HG03575 (cell line): ENCODE data around the gene FAM120B.
A peak's percentile ranks its signal among the peaks of the same experiment; 100 is the strongest.
"Not testable (repeated sequence)": the region's sequence is repeated elsewhere in the genome, so short reads cannot be mapped to it uniquely, and the experiment has no call there.

ENCODE experiments used
- ATAC-seq: cut with Tn5 transposase; IDR thresholded peaks from one replicate; pipeline ENCODE4 v1.9.1; 2021; ENCODE audit not compliant: unreplicated experiment, insufficient number of reproducible peaks, low FRiP score; ENCODE audit errors: extremely low read depth

FAM120B gene

DNA sequence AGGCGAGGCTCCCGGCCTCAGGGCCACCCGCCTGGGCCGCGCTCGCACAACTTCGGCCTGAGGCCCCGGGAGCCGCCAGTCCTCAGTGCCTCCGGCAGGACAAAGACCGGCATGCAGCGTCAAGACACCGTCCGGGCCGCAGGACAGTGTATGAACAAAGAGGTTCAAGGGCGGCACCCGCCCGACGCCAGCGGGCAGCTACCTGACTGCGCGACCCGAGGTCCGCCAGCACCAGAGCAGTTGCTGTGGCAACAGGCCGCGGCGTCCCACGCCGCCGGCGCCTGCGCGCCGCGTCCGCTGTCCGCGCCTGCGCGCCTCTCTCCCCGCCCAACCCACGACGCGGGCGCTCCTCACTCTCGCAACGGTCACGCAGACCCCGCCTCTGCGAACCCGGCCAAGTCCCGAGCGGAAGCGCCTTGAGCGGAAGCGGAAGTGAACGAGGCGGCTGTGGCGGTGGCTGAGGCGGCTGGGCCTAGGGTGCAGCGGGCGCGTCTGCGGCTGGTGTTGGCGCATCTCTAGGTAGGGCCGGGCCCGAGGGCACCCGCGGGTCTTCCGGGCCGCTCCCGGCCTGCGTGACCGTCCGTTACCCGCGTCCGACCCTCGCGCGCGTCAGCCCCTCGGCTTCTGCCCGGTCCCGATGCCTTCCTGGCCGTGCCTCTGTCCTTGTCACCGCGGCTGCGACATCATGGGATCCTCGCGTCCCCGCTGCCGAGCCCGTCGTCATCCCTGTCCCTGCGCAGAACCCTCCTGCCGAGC is at the start of gene FAM120B:
Gene FAM120B, plus strand, starts transcription at position 435 of the 756 bp plus-strand sequence. CDS start 10,633 bp downstream, outside the sequence.
- peak; percentile 71 for ATAC-seq

DNA sequence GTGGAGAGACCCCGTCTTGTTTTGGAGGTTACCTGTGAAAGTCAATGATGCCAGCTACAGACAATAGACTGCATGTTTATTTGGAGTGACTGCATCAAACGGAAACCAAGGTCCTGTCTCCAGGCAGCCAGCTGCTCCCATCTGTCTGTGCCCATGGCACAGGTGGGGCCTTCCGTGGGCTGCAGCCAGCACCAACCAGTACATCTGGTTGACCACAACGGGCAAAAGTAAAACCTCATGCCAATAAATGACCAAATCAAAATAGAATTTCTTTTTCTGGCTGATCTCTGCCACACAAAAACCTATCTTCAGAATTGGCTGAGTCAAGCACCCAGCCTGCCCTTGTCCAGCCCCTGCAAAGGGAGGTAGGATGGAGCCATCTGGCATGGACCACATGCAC is 49.2 kb upstream of the FAM120B start:
- no peak for ATAC-seq

DNA sequence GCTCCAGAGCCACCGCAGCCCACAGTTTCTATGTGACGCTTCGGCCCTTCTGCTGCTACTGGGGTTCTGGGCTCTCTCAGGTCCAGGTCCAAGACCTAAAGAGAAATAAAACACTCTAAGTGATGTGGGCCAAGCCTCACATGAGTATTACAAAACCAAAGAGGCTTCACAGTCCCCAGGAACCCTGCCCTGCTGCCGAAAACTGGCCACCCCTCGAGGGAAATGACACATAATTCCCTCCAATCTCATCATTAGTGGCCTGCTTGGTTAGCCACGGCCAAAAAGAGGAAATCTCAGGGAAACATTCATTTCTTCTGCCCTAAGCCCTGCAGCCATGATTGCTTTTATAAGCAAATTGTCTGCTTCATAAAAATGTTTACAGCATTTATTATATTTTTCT is 48.2 kb upstream of the FAM120B start:
- no peak for ATAC-seq

GRCh38 chr6:170259278-170259677 is 47.3 kb upstream of the FAM120B start:
- no peak for ATAC-seq

DNA sequence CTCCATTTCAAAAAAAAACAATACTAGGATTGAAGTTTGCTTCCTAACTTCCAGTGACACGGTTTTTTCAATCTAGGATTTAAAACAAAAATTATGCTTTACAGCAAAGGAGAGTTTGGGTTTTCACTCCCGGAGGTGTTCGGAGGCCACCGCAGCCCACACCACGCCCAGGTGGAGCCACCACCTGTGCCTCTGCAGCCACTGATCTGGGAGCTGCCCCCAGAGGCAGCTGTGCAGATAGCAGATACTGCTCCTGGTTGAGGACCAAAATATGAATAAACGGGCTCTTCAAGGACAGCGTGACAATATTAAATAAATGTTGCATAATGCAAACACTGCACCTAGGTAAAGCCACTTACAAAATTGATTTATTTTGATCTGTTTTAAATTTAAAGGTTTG is 45.9 kb upstream of the FAM120B start:
- no peak for ATAC-seq

DNA sequence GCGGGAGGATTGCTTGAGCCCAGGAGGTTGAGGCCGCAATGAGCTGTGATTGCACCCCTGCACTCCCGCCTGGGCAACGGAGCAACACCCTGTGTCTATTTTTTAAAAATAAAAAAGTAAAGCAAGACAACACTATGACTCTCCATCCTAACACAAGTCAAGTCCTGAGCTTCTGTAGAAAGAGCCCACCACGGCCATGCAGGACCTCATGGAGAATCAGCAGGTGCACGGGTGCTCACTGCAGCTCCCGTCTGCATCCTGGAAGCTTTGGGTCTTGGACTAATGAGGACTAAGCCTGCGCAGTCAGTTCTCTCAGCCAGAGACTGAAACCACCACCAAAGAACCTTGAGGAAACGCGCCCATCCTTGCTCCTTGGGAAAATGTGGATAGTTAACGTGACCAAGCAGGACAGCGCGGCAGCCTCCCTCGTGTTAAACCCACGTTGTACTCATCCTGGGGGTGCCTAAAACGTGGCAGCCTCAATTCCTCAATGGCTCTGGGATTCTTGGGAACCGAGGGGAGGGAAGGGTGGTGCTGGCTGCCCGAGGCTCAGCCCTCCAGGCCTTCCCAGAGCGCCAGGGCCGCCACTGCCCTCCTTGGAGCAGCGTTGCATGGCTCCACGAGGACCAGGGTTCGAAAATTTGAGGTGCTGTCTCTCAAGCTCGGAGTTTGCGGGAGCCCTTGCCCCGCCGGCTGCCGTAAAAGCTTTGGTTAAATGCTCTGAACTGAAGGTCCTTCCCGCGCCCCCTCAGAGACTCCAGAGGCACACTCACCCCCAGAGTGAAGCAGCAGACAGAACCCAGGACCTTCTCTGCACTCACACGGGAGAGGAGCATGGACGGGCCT is 44.7 kb upstream of the FAM120B start:
- no peak for ATAC-seq

GRCh38 chr6:170262489-170263088 is 44.0 kb upstream of the FAM120B start:
- no peak for ATAC-seq

DNA sequence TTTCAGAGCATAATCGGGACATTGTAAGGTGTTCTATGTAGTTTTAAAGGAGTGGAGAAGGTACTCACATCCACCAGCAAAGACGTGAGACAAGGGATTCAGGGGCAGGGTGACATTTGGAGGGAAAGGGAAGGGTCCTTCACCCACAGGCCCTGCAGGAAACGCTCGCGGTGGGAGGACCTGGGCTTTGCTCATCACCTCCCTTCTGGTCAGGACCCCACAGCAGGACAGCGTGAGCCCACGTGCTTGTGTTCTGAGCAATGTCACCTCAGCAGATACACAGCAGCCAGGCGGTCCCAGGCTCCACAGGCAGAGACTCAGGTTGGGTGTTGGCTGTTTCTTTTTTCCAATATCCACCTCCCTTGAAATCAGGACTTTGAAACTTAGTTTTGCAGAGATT is 43.1 kb upstream of the FAM120B start:
- no peak for ATAC-seq

DNA sequence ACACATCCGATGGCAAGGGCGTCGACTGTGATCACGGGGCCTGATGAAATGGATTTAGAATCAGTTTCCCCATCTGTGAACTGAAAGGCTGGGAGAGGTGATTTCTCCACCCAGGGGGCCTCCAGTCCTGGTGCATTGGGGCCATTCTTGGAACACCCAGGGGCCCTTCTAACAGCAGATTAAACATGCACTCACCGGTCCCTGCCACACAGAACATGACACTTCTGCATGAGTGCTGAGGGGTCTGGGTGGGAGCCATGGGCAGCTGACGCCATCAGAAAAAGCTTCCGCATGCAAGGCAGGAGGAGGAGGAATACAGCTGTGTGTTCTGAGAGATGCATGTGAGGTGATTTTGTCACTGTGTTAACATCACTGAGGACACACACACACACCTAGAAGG is 42.5 kb upstream of the FAM120B start:
- no peak for ATAC-seq

- ATAC-seq = not testable (repeated sequence)
These were observed 41.9 kb upstream of the FAM120B start for GRCh38 chr6:170264644-170265043.

DNA sequence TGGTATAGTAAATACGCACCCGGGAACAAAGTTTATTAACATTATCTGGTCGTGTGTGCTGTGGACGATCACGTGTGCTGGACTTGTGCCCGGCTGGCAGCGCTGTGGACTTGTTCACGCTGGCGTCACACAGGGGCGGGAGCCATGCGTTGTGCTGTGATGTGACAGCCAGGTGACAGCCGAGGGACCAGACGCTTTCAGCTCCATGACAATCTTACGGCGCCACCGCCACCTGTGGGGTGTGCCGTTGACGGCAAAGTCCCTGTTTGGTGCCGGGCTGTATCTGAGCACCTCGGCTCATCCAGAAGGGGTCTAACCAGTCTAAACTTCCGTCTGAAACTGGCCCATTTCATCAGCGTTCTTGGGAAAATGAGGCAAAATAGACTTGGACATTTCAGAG is 40.9 kb upstream of the FAM120B start:
- ATAC-seq = no peak

DNA sequence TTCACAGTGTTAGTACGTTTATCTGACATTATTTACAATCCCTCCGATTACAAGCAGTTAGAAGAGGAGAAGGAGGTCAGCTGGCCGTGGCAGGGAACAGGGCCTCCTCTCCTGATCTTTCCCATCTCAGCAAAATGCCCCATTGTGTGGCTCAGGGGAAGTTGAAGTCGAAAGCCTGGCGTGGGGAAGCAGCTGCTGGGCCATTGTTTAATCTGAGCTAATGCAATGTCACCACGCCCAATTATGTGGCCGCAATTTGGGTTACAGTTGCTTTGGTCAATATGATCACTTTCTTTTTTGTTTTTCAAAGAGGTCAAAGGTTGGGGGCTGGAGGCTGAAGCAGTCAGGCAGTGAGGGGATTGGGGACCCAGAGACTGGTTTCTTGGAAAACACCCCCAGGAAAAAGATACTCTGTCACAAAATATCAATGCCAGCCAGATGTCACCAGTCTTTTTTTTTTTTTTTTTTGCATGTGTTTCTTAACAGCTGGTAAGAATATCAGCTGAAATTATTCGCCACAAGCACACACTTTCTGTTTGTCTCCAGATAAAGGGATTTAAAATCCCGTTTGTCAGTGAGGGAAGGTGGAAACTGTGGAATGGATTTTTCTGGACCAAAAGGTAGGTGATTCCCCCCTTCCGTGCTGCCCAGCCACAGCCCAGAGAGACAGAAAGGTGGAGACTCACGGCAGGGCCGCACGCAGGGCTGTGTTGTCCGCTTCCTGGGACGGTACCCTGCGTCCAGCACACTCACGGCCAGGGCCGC is 40.3 kb upstream of the FAM120B start:
- ATAC-seq = no peak

DNA sequence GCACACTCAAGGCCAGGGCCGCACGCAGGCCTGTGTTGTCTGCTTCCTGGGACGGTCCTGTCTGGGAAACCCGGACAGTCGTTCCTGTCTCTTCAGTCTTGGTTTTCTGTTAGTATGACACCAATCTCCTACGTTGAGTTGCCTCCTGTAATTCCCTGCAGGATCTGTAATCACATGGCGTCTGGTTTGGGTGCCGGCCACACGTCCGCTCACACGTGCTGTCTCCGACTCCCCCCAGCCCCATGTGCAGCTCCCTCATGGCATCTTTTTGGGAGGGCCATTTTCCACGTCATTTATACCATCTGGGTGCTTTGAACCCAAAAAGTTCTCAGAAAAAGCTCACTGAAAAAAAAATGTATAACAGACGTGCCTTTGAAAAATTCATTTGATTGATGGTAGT is 38.9 kb upstream of the FAM120B start:
- ATAC-seq = no peak

DNA sequence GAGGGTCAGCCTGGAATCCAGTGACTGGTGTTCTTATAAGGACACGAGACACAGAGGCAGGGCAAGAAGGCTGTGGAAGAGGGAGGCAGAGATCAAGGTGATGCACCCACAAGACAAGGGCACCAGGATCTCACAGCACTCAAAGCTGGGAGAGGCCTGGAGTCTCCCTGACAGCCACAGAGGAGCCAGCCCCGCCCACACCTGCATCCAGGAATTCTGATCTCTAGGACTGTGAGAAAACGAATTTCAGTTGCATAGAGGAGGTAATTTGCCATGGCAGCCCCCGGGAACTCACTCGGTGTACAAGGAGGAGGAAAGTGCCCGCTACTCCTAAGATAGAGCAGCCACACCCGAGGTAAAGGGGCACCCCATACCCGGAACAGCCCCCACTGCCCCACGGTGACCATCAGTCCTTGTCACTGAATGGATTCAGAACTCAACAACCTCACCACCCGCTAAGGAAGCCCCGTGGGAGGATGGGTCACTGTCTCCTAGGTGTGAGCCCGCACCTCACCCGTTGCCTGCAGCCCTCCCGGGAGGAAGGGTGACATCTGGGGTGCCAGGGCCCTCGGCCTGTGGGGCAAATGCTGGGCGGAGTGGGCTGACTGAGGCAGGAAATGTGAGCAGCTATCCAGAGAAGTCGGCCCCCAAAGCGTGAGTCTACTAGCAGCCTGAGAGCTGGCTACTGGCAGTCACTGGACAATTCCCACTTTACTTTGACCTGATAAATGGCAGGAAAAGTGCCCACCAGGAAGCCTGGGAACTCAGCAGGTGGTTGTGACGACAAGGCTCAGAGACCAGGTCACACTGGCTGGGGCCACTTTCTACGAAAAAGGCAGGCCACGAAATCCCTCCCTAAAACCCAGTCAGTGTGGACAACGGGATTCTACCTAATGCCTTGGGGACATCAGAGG is 38.1 kb upstream of the FAM120B start:
- ATAC-seq = no peak

DNA sequence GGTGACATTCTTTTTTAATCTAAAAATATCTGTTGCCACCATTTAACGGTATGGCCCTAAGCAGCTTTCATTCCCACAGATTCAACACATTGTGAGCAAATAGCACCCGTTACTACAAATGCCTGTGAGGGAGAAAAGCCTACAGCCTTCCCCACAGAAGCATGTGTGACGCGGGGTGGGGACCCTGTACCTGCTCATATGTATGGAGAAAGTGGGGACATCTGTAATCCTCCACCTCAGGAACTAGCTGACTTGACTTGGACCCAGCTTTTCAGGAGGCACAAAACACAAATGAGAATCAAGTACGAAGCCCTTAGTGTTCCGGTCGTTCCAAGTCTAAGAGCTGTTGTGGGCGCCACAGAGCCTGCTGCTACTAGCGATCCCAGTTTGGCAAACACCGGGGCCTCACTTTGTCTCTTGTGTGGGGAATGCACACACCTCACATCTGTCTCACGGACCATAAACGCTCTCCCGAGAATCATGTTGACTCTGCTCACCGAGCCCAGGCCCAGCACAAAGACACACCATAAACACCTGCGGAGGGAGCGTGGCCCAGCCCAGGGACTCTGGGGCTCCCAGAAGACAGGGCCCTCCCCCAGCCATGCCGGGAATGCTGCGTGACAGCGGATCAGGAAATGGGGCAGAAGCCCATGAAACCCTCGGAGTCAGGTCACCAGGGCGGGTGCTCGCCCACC is 37.3 kb upstream of the FAM120B start:
- ATAC-seq = no peak

DNA sequence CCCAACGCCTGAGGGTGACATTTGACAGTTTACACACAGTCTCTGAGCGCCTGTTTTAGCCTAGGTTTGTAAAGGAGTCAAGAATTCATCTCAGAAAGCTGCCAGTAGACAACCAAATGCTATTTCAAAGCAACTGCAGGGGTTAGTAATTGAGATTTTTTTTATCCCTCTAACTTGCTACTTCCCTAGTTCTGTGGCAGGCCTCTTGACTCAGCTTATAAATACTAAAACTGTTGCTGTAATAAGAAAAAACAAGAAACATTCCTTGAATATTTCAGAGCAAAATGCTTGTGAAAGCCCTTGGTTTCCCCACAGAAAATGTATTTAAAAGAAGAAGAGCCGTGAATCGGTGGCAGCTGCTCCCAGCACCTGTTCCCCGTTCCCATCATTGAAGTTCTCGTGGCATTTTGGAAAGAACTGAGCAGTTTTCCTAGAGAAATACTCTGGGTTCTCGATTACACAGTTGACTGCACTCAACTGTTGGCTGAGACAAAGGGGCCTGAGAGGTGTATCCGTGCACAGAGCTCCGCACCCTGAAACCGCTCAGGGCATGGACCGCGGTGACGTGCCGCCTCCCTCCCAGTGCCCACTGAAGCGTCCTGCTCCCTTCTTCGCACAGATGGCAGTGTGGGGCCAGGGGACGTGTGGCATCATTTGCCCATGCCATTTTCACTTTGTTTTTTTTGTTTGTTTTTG is 36.6 kb upstream of the FAM120B start:
- no peak for ATAC-seq

DNA sequence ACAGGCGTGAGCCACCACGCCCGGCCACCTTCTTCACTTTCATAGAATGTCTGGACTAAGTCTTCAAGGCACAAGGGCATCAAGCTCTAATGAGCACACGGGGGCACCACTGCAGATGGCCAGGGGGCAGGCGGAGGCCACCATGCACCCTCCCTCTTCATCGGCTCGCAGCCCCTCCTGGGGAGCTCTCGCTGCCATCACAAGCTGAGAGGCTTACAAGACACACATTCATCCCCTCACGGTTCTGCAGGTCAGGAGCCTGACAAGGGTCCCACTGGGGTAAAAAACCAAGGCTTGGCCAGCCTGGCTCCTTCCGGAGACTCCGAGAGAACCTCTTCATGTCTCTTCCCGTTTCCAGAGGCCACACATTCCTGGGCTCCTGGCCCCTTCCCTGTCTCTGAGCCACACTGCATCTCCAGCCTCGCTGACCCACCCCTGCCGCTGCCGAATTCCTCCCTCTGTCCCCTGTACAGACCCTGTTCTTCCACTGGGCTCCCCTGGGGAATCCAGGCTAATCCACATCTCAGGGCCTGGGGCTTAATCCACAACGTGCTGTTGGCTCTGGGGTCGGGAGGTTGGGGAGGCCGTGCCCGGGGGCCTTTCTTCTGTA is 35.5 kb upstream of the FAM120B start:
- no peak for ATAC-seq
